T1000 (cell line): ENCODE measurements around the gene ESR1.

Experiments used
- DNase-seq: peaks from one replicate; lab custom pipeline; 2025; ENCODE audit warnings: mixed read lengths; lab: John Stamatoyannopoulos, UW

The ESR1 gene

DNA sequence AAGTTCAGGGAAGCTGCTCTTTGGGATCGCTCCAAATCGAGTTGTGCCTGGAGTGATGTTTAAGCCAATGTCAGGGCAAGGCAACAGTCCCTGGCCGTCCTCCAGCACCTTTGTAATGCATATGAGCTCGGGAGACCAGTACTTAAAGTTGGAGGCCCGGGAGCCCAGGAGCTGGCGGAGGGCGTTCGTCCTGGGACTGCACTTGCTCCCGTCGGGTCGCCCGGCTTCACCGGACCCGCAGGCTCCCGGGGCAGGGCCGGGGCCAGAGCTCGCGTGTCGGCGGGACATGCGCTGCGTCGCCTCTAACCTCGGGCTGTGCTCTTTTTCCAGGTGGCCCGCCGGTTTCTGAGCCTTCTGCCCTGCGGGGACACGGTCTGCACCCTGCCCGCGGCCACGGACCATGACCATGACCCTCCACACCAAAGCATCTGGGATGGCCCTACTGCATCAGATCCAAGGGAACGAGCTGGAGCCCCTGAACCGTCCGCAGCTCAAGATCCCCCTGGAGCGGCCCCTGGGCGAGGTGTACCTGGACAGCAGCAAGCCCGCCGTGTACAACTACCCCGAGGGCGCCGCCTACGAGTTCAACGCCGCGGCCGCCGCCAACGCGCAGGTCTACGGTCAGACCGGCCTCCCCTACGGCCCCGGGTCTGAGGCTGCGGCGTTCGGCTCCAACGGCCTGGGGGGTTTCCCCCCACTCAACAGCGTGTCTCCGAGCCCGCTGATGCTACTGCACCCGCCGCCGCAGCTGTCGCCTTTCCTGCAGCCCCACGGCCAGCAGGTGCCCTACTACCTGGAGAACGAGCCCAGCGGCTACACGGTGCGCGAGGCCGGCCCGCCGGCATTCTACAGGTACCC is at the start of gene ESR1:
Gene ESR1, plus strand, starts transcription at position 170 of the 858 bp plus-strand sequence. Its CDS starts 231 bp downstream, at position 401.
- no peak for DNase-seq

DNA sequence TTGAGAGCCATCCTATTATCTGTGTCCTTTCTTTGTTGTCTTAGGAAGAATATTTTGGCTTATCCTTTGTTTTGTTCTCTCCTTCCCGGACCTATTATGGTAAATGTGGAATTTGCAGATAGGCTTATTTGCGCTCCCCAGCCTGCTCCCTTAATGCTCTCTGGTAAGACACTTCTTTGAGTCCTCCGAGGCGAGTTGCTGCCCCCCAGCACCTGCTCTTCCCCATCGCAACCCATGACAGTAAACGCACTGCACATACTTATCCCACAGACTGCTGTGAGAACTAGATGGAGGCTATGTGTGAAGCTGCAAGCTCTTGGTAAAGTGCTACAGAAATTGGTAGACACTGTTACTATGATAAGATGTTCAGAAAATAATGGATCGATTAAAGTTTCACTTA is 47.0 kb upstream of the ESR1 start:
- DNase-seq = no peak

DNA sequence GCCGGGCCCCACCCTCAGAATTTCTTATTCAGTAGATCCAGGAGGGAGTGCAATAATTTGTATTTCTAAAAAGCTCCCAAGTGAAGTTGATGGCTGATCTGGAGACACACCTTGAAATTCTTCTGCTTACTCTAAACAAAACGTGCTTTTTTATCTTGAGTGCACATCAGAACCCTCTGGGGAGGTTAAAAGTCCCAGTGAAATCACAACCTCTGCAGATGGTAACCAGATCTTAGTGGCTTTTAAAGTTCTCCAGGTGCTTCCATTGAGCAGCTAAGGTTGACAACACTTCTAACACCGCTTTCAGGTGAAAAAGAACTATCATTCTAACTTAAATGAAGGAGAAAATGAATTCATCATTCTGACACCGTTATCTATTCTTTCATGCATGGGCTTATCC is 45.6 kb upstream of the ESR1 start:
- no peak for DNase-seq

- no peak for DNase-seq
Observed at GRCh38 chr6:151762817-151763216, 44.7 kb upstream of the ESR1 start.

DNA sequence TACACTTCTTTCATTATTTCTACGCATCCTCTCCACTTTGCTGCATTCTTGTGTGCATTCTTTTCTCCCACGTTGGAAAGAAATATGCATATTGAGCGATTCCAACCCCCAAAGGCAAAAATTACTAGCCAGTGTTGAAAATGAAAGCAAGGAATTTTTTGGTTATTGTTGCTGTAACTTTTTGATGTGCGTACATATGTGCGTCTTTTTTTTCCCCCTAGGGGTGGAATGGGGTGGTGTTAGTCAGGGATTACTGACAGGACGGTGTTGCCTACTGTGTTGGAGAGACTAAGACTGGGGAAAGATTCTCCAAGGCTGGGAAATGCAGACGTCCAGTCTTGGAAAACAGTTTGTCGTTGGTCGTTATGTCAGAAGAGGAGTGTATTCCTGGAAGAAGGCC is 44.2 kb upstream of the ESR1 start:
- DNase-seq = no peak

DNA sequence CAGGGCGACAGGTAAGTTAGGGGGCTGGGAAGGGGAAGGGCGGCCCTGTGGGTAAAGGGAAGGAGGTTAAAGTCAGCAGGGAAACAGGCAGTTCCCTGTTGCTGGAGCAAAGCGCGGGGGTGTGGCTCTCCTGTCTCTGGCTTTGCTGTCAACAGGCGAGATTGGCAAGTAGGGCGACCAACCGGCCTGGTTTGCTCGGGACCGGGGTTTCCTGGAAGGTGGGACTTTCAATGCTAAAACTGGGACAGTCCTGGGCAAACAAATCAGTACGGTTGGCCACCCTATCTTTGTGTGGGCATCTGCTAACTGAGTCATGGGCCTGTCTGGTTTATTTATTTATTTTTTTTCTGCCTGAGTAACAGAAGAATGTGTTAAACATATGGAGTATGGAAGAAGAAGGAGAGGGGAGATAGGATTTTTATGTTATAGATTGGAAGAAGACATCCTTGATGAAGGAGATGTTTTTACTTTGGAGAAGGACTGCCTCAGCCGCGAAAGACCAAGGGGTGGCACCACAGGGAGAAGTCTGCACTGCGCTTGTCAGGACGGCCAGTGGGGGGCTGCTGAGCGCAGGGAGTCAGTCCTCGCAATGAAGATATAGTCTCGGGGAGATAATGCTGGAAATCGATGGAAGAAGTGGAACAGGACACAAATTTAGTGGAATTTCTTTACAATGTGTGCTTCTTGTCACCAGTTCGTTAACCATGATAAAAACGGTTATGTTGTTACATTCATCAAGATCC is 43.4 kb upstream of the ESR1 start:
- DNase-seq = peak; percentile 30

- peak; percentile 31 for DNase-seq
Observed at GRCh38 chr6:151765444-151765886, 42.0 kb upstream of the ESR1 start.

DNA sequence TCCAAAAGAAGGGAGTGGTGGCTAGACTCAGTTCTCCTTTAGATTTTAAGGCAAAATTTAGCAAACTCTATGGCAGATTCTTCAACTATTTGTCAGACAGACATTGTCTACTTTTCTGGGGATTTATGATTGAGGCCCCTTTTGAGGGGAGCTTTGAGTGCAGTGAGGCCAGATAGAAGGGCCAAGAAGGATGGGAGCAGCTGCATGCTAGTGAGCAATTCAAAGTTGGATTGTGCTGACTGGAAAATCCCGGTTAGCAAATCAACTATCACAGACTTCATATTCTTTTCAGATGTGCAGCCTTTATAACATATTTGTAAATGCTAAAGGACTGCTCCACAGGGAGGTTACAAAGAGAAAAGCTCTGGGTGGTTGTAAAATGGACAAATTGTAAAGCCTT is 35.0 kb upstream of the ESR1 start:
- DNase-seq = no peak

DNA sequence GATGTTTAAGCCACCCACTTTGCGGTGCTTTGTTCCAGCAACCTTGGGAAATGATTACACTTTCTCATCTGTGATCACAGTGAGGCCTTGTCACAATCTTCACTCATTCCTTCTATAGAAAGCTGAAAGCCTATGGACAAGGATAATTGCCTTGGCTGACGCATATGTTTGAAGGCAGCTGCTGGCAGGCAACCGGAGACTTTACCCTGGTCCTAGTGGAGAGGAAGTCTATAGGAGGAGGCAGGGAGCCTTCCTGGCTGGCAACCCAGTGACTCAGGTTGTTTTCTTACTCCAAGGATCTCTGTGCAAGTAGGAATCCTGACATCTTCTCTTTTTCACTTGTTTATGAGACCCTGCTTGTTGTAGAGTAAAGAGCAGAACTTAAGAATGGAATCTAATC is 34.1 kb upstream of the ESR1 start:
- DNase-seq = no peak

DNA sequence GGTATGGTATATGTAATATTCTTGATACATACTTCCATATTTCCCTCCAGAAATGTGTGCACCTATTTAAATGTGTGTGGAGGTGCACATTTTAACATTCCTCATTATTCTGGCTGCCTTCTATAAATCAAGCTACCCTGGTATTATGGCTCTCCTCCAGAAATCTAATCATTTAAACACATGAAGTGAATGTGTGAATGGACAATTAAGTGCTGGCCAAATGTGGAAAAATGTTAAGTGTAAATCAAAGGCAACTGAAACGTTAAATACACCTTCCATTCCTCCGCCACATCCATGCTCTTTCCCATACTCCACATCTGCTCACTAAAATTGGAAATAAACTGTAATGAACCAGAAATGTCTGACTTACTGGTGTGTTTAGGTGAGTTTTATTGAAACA is 24.9 kb upstream of the ESR1 start:
- DNase-seq = no peak

DNA sequence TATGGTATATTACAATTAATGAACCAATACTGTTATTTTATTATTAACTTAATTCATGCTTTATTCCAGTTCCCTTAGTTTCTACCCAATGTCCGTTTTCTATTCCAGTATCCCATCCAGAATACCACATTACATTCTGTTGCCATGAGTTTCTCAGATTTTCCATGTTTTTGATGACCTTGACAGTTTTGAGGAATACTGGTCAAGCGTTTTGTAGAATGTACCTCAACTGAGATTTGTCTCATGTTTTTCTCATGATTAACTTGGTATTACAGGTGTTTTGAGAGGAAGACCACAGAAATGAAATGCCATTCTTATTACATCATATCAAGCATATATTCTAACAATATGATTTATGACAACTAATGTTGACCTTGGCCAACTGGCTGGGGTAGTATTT is 23.8 kb upstream of the ESR1 start:
- no peak for DNase-seq

DNA sequence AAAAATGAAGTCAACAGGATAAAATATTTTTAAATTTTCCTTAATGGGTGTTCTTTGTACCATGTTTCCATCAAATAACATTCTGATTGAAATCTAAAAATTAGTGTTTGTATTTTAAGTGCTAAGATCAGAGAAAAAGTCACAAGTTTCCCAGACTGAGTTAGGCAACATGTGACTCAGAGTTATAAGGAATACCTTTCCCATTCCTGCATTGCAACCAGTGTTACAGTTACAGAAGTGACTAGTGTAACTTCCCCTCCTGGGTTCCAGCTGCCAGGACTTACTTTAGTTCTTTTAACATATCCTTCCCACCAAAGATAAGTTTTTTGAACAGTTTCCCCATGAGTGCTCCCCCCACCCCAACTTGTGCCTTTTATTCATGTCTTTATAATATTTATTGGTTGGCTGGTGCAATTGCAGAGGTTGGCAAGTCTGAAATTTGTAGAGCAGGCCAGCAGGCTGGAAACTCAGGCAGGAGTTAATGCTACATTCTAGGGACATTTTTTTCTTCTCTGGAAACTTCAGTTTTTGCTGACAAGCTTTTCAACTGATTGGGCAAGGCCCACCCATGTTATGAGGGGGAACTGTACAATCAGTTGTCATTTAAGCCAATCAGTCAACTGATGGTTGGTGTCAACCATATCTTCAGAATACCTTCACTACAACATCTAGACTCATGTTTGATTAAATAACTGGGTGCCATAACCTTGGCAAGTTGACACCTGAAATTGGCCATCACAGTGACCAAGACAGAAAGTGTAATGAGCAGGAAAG is 22.9 kb upstream of the ESR1 start:
- no peak for DNase-seq

DNA sequence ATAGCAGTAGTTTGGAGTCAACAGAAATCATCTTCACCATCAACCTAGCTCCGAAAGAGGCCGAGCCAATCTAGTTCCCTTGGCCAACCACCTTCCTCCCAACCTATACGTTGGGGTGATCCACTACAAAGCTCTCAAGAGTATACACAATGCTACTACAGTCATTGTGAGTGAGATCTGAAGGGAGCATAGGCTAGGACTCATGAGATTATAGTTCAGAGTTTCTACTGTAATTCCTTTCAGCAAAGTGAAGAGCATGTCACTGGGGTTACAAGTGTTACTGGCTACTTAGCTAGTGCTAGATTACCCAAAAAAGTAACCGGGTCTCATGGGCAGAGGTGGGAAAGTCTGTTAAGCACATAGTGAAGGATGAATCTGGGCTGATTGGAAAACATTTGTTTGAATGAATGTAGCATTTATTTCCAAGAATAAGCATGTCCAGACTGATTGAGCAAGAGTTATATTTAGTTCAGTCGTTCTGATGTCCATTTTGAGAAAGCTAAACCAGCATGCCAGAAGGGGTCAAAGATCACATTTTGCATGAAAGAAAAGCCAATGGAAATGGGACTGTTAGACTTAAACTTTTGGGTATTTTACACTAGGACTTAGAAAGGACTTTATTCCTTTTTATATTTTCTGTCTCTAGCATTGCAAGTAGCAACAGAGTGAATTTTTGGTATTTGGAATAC is 10.5 kb upstream of the ESR1 start:
- DNase-seq = no peak

DNA sequence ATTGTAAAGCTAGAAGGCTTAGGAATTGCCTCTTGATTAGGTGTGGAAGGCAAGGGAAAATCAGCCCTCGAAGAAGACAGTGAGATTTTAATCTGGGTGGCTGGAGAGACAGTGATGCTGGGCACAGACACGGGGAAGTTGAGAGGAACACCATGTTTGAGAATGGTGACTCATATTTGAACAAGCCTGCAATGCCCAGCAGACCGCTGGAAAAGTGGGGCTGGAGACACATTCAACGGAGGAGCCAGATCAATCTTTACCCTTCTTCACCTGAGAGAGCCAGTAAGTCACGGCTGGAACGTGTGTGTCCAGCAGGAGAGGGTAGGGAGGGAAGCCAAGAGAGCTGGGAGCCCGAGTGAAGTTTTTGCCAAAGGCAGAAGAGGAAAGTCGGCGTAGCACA is 3.7 kb upstream of the ESR1 start:
- no peak for DNase-seq

DNA sequence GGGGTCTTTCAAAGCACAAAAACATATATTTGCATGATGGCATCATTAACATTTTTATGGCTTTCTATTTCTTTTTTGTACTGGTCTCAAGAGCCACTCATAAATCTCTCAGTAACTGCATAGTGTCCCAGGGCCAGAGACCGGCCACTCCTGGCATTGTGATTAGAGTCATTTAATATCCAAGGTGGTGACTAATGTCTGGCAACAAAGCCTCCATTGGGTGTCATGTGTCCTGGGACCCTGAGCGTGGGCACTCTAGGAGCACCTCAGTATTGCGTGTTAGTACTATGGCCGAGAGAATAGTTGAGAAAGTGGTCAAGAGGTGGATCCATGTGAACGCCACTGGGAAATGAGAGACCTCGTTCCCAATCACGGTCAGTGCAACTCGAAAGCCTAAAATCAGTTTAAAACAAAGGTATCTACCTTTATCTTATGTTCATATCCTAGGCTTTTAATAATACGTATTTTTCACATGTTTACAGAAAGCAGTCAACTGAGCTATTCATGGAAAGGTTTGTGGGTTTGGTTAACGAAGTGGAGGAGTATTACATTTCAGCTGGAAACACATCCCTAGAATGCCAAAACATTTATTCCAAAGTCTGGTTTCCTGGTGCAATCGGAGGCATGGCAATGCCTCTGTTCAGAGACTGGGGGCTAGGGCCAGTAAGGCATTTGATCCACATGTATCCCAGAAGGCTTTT is 2.7 kb upstream of the ESR1 start:
- DNase-seq = no peak

DNA sequence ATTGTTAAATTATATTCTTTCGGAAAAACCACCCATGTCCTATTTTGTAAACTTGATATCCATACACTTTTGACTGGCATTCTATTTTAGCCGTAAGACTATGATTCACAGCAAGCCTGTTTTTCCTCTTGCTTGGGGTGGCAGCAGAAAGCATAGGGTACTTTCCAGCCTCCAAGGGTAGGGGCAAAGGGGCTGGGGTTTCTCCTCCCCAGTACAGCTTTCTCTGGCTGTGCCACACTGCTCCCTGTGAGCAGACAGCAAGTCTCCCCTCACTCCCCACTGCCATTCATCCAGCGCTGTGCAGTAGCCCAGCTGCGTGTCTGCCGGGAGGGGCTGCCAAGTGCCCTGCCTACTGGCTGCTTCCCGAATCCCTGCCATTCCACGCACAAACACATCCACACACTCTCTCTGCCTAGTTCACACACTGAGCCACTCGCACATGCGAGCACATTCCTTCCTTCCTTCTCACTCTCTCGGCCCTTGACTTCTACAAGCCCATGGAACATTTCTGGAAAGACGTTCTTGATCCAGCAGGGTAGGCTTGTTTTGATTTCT is 2.1 kb upstream of the ESR1 start:
- no peak for DNase-seq

DNA sequence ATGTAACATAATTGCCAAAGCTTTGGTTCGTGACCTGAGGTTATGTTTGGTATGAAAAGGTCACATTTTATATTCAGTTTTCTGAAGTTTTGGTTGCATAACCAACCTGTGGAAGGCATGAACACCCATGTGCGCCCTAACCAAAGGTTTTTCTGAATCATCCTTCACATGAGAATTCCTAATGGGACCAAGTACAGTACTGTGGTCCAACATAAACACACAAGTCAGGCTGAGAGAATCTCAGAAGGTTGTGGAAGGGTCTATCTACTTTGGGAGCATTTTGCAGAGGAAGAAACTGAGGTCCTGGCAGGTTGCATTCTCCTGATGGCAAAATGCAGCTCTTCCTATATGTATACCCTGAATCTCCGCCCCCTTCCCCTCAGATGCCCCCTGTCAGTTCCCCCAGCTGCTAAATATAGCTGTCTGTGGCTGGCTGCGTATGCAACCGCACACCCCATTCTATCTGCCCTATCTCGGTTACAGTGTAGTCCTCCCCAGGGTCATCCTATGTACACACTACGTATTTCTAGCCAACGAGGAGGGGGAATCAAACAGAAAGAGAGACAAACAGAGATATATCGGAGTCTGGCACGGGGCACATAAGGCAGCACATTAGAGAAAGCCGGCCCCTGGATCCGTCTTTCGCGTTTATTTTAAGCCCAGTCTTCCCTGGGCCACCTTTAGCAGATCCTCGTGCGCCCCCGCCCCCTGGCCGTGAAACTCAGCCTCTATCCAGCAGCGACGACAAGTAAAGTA is 547 bp upstream of the ESR1 start:
- DNase-seq = no peak

GRCh38 chr6:151808371-151809241 is 1.1 kb downstream of the ESR1 start:
- no peak for DNase-seq

- no peak for DNase-seq
Observed at GRCh38 chr6:151811081-151811480, 3.6 kb downstream of the ESR1 start.
